WI38 (cell line): ENCODE data around the gene PIP5K1C.

Source experiments
- H3K4me3 ChIP-seq: 2 replicates; pipeline ENCODE4 v1.5.1; 2011; ENCODE audit warnings: low read depth, mild to moderate bottlenecking, control low read depth, low read length
- CTCF ChIP-seq: IDR thresholded peaks from 2 replicates; pipeline ENCODE4 v1.5.1; 2012; ENCODE audit warnings: low read depth, mild to moderate bottlenecking, control low read depth, low read length

The PIP5K1C gene

GRCh38 chr19:3656073-3656746 lies 44.1 kb downstream of the PIP5K1C start:
- no peak overlapping the region for H3K4me3 ChIP-seq
- TF ChIP-seq CTCF: no peak

- no peak for TF ChIP-seq CTCF
- no peak overlapping the region for H3K4me3 ChIP-seq
Observed at GRCh38 chr19:3655402-3656072, 44.7 kb downstream of the PIP5K1C start.

- TF ChIP-seq CTCF: no peak
- no peak overlapping the region for H3K4me3 ChIP-seq
Observed at GRCh38 chr19:3653865-3654513, 46.3 kb downstream of the PIP5K1C start.

GRCh38 chr19:3653081-3653795 lies 47.0 kb downstream of the PIP5K1C start:
- TF ChIP-seq CTCF: no peak
- H3K4me3 ChIP-seq: no peak overlapping the region

GRCh38 chr19:3652422-3652821 lies 47.8 kb downstream of the PIP5K1C start:
- H3K4me3 ChIP-seq: no peak overlapping the region
- no peak for TF ChIP-seq CTCF

GRCh38 chr19:3651684-3652083 lies 48.6 kb downstream of the PIP5K1C start:
- TF ChIP-seq CTCF: no peak
- H3K4me3 ChIP-seq: no peak overlapping the region

GRCh38 chr19:3649888-3650287 lies 50.4 kb downstream of the PIP5K1C start:
- TF ChIP-seq CTCF: no peak
- H3K4me3 ChIP-seq: no peak overlapping the region
